Right hindlimb (tissue), 1 donor: ENCODE data around the gene IQSEC1.

Experiments used
- DNase-seq: peaks from one replicate; pipeline ENCODE4 v3.0.0-alpha.2; 2018

IQSEC1 gene

DNA sequence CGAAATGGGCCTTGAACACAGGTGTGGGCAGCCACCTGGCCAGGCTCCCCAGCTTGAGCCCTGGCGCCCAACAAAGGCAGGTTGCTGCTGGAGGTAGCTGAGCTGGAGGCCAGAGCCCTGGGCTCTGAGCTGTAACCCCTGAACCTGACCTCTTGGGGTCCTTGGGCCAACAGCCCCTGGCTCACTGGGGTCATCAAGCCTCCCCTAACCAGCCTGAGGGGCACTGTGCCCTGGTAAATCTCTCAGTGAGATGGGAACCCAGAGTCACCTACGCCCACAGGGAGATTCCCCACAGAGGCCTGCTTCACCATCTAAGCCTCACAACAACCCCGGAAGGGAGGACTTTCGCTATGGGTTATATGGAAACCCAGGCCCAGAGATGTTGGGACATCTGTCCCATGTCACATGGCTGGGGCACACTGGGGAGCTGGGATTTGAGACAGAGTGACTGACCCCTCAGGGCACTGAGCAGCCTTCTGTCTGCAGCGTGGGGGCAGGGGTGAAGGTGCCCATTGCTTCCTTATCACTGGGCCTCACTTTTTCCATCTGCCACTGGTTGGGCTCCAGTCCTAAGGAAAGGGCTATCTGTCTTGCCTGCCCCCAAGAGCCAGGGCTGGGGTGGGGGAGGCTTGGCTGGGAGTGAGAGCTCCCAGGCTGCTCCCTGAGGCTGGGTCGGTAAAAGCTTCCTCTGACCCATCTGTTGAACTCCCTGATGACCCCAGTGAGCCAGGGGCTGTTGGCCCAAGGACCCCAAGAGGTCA lies 59.1 kb downstream of the IQSEC1 start:
- no peak for DNase-seq

- no peak for DNase-seq
Observed at GRCh38 chr3:13013566-13013965, 59.7 kb downstream of the IQSEC1 start.

- DNase-seq: no peak
Observed at GRCh38 chr3:13013151-13013561, 60.1 kb downstream of the IQSEC1 start.

GRCh38 chr3:13012221-13012691 lies 61.0 kb downstream of the IQSEC1 start:
- no peak for DNase-seq

DNA sequence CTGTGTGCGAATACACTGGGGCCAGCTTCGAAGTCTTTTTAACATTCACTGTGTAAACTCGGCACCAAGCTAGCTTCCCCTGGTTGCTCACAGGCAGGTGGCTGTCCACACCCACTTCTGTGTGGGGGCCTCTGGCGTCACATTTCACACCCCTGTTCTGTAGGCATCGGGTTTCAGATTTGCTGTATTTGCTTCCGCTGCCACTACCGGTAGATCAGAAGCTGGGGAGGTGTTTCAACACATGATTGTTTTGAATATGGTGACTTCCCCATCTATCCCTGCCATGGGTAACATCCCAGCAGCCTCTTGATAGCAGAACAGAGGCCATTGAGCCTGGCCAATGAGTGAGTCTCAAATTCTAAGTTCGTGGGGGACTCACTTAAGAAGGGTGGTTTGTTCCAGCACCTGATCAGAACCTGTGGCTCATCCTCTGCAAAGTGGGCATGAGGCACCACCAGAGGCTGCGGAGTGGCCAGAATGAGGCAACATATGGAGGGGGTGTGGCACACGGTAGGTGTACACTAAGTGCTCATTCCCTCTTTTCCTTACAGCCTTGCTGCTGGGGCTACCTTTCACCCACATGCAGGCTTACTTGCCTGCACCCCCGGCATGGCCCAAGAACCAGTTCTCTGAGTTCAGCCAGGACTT lies 61.5 kb downstream of the IQSEC1 start:
- no peak for DNase-seq

DNA sequence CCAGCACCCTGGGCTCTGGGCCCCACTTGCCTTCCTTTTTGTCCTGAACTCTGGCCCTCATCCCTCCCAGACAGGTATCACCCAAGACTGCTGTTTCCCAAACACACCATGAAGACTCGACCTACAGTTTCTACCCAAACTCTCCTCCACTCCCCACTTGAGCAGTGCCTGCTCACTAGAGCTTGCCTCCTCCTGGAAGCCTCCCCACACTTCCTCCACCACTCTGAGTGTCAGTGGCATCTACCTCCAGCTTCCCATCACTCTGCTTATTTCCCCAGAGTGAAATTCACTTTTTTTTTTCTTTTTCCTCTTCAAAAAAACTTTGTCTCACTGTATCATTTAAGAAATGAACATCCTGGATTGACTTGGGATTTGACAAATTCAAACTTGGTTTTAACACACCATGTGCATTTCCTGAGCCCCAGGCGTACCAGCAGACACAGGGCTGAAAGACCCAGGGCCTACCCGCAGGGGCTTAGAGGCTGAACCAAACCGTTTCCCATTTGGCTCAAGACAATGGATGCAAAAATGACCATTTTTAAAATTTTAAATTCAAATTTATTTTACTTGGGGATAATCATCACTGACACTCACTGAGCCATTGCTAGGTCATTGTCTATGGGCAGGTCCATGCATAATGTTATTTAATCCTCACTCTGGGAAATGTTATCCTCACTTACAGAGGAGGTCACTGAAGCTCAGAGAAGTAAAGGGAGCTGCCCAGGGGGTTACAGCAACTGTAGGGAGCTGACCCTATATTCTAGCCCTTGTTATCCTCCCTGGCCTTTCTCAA lies 62.3 kb downstream of the IQSEC1 start:
- DNase-seq: no peak

- DNase-seq: no peak
Observed at GRCh38 chr3:13009946-13010315, 63.3 kb downstream of the IQSEC1 start.

- no peak for DNase-seq
Observed at GRCh38 chr3:13009132-13009945, 63.9 kb downstream of the IQSEC1 start.

DNA sequence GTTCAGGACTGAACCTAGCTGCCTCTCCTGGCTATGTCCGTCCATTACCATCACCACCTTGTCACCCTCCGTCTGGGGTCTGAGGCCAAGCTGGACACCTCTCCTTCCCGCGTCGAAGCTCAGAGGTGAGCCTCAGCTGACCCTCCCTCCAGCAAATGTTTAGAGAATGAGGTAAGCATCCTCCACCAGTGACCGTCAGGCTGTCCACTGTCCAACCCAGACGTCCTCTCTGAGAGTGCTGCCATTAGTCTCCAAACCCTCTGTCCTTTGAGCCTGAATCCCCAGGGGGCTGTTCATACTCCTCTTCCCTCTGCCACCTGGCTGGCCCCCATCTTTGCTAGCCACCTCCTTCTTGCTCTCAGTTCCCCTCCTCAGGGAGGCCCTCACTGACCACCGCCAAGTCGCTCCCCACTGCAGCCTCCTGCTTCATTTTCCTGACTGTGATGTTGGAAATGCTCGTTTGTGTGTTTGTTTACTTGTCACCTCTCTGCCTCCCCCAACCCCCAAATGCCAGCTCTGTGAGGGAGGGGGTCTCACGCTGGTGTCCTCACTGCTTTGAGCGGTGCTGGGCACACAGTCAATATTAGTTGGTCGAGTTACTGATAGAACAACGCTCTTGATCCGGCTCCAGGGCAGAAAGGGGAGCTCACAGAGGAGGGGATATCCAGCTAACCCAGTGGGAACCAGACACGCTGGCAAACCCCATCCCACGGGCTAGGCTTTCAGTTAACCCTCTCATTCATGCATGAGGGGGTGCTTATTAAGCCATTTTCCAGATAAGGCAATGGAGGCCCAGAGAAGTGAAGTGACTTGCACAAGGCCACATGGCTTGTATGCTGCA lies 64.9 kb downstream of the IQSEC1 start:
- no peak for DNase-seq

GRCh38 chr3:13007251-13007941 lies 65.8 kb downstream of the IQSEC1 start:
- no peak for DNase-seq

GRCh38 chr3:13006216-13006990 lies 66.8 kb downstream of the IQSEC1 start:
- no peak for DNase-seq

GRCh38 chr3:13005301-13005700 lies 67.9 kb downstream of the IQSEC1 start:
- DNase-seq: no peak

GRCh38 chr3:13004376-13004775 lies 68.9 kb downstream of the IQSEC1 start:
- no peak for DNase-seq

DNA sequence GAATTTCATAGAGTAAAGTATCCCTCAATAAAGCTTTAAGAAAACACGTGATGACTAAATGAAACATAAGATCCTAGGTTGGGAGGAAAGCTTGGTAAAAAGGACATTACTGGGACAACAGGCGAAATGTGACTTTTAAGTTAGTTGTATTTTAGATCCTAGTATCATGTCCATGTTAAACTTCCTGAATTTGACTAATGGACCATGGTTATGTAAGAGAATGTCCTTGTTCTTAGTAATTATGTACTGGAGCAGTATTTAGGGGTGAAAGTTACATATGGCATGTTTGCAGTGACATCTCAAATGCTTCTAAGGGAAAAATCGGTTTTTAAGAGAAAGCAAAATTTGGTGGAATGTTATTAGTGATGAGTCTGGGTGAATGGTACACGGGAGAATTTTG lies 69.6 kb downstream of the IQSEC1 start:
- DNase-seq: no peak

DNA sequence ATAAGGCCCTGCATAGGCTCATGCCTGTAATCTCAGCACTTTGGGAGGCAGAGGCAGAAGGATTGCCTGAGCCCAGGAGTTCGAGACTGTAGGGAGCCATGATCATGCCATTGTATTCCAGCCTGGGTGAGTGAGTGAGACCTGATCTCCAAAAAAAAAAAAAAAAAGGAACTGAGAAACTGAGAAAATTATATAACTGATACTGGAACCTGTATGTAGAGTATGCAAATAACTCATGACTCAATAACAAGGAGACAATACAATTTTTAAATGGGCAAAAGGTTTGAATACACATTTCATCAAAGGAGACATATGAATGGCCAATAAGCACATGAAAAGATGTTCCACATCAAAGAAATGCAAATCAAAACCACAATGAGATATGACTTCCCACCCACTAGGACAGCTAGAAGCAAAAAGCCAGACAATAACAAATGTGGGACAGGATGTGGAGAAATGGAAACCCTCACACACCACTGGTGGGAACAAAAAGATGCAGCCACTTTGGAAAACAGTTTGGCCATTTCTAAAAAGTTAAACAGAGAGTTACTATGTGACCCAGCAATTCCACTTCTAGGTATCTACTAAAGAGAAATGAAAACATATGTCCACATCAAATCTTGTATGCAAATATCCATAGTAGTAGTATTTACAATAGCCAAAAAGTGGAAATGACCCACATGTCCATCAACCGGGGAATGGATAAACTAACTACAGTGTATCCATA lies 70.7 kb downstream of the IQSEC1 start:
- no peak for DNase-seq

- peak; percentile 66 for DNase-seq
Observed at GRCh38 chr3:12999147-13000140, 73.8 kb downstream of the IQSEC1 start.

- DNase-seq: no peak
Observed at GRCh38 chr3:12998648-12999047, 74.6 kb downstream of the IQSEC1 start.

- no peak for DNase-seq
Observed at GRCh38 chr3:12997387-12997786, 75.8 kb downstream of the IQSEC1 start.

DNA sequence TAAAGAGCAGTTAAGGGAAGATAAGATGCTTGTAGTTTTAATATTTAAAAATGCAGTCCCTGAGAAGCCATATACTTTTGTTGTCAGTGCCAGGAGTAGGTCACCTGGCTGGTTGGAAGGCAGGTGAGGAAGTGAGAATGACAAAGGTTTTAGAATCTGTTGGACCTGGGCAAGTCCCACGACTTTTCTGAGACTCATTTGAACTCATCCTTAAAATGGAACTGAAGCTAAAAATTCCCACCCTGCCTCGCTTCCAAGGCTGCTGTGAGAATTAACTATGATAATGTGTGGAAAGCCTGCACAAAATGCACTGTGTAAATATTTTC lies 77.1 kb downstream of the IQSEC1 start:
- no peak for DNase-seq
